Suprapubic skin (tissue), 3 donors: Measurements from ENCODE around the gene RASA3.

Source experiments
- POLR2AphosphoS5 ChIP-seq, 3 donors: sonication (generic); formaldehyde crosslinking; IDR thresholded peaks; one replicate each; pipeline ENCODE4 v1.6.1; 2017; ENCODE audit warnings: antibody characterized with exemption in 3 of 3
- TF ChIP-seq, protein P1 (sequence below), 2 donors: fragments of 200-600 bp in 1 of 2; fragments of 450-650 bp in 1 of 2; sonication (generic) in 1 of 2; IDR thresholded peaks; one replicate each; pipeline ENCODE4 v1.5.1; 2016 to 2019; ENCODE audit warnings: antibody characterized with exemption in 2 of 2, mild to moderate bottlenecking in 1 of 2, moderate library complexity in 1 of 2

DNA sequence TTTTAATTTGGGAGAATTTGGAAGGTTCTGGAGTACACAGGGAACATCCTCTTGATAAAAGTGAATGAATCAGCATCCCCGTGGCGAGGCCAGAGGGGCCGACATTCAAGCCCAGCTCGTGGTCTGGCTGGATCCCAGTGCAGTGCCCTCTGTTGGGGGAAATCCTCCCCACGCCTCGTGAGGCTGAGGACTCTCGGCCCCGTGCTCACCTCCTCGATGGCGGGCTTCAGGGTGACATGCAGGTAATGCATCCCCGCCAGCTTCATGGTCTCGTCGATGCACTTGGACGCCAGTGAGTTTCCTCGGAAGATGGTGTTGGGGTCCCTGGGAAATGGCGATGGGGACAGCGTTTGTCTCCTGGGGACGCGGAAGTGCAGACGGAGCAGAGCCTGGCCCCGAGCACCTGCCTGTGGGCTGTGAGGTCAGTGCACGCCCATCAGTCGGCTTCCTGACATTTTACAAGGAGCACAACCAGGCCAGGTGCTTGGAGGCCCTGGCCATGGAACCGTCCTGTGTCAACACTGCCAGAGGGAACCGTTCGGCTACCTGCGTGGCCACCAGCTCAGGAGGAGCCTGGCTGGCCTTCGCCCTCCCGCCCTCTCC, 115.3 kb downstream of the RASA3 start:
- TF ChIP-seq, protein P1, sequence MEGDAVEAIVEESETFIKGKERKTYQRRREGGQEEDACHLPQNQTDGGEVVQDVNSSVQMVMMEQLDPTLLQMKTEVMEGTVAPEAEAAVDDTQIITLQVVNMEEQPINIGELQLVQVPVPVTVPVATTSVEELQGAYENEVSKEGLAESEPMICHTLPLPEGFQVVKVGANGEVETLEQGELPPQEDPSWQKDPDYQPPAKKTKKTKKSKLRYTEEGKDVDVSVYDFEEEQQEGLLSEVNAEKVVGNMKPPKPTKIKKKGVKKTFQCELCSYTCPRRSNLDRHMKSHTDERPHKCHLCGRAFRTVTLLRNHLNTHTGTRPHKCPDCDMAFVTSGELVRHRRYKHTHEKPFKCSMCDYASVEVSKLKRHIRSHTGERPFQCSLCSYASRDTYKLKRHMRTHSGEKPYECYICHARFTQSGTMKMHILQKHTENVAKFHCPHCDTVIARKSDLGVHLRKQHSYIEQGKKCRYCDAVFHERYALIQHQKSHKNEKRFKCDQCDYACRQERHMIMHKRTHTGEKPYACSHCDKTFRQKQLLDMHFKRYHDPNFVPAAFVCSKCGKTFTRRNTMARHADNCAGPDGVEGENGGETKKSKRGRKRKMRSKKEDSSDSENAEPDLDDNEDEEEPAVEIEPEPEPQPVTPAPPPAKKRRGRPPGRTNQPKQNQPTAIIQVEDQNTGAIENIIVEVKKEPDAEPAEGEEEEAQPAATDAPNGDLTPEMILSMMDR (IDR thresholded peaks at IDR 0.05), result no peak
- no peak for TF ChIP-seq POLR2AphosphoS5 (IDR thresholded peaks at IDR 0.05)
